HepG2 (cell line): ENCODE data around the gene CYP27A1. TPM values are rescaled to one million over a fixed set of nuclear protein-coding genes. Genes with fewer than 3 reads are reported as not detected.

Experiments used
- GZF1 ChIP-seq: sonication (generic); formaldehyde crosslinking; IDR thresholded peaks from 2 replicates; pipeline ENCODE4 v1.5.1; 2020; ENCODE audit warnings: mild to moderate bottlenecking, missing genetic modification reagents
- HNRNPK ChIP-seq: fragments of 200-400 bp; formaldehyde crosslinking; IDR thresholded peaks from 2 replicates; pipeline ENCODE4 v1.6.1; 2018; ENCODE audit warnings: low read length, low read depth, moderate library complexity, mild to moderate bottlenecking; ENCODE audit not compliant: poor library complexity, severe bottlenecking
- RCOR2 ChIP-seq: IDR thresholded peaks from 2 replicates; pipeline ENCODE4 v1.6.1; 2016; ENCODE audit warnings: missing biosample characterization, missing genetic modification reagents
- SRSF9 ChIP-seq: fragments of 200-400 bp; formaldehyde crosslinking; IDR thresholded peaks from 2 replicates; pipeline ENCODE4 v1.6.1; 2018; ENCODE audit warnings: borderline replicate concordance, mild to moderate bottlenecking, low read depth, low read length; ENCODE audit not compliant: insufficient read depth, poor library complexity, severe bottlenecking
- ZNF326 ChIP-seq: sonication (generic); formaldehyde crosslinking; IDR thresholded peaks from 2 replicates; pipeline ENCODE4 v1.4.0; 2020; ENCODE audit warnings: missing genetic modification reagents, borderline replicate concordance
- ZNF446 ChIP-seq: sonication (generic); formaldehyde crosslinking; IDR thresholded peaks from 2 replicates; pipeline ENCODE4 v1.5.0; 2020; ENCODE audit warnings: mild to moderate bottlenecking, missing genetic modification reagents
- ZSCAN12 ChIP-seq: sonication (generic); formaldehyde crosslinking; IDR thresholded peaks from 2 replicates; pipeline ENCODE4 v1.9.0; 2021; ENCODE audit warnings: mild to moderate bottlenecking, missing genetic modification reagents
- polyA plus RNA-seq, 8 experiments: library from polyadenylated mRNA; depleted of rRNA in 3 of 8; stranded (reverse) in 7 of 8; unstranded in 1 of 8; fragments of >200 nt; fragmentation: Illumina TruSeq in 4 of 8; extraction: Trizol in 4 of 8; gene quantifications; 2 replicates each; pipeline versions ENCODE4 v1.2.1 to v1.2.3, GENCODE V29; 2011 to 2016; ENCODE audit warnings: low read depth in 4 of 8, missing spikeins in 1 of 8, mixed read lengths in 1 of 8; ENCODE audit not compliant: insufficient read depth in 1 of 8
- total RNA-seq, 5 experiments: library from RNA; depleted of rRNA; stranded (reverse); fragments of >200 nt; fragmentation: Illumina TruSeq; extraction: Trizol; gene quantifications; 2 replicates each; pipeline ENCODE4 v1.2.3, GENCODE V29; 2016; ENCODE audit warnings: low read depth in 1 of 5
- TF ChIP-seq, protein P1 (sequence below): sonication (generic); formaldehyde crosslinking; IDR thresholded peaks from 2 replicates; pipeline ENCODE4 v1.5.1; 2020; ENCODE audit warnings: missing genetic modification reagents, mild to moderate bottlenecking, borderline replicate concordance
- TF ChIP-seq, protein P2 (sequence below): IDR thresholded peaks from 2 replicates; pipeline ENCODE4 v1.6.1; 2012; ENCODE audit warnings: inconsistent platforms
- TF ChIP-seq, protein P3 (sequence below): sonication (generic); formaldehyde crosslinking; IDR thresholded peaks from 2 replicates; pipeline ENCODE4 v1.5.0; 2020; ENCODE audit warnings: missing genetic modification reagents
- TF ChIP-seq, protein P4 (sequence below): sonication (generic); formaldehyde crosslinking; IDR thresholded peaks from one replicate; pipeline ENCODE4 v1.5.1; 2020; ENCODE audit warnings: mild to moderate bottlenecking, missing genetic modification reagents; ENCODE audit errors: not compliant biosample characterization
- TF ChIP-seq, protein P5 (sequence below): sonication (generic); formaldehyde crosslinking; IDR thresholded peaks from 2 replicates; pipeline ENCODE4 v1.4.0; 2020; ENCODE audit warnings: low read depth, missing genetic modification reagents

Gene CYP27A1
- total and polyA plus RNA-seq, 2 of the 13 experiments (the other 11 are each of a cell fraction or from before 2014, with no cell fraction given): 157 to 266 TPM

DNA sequence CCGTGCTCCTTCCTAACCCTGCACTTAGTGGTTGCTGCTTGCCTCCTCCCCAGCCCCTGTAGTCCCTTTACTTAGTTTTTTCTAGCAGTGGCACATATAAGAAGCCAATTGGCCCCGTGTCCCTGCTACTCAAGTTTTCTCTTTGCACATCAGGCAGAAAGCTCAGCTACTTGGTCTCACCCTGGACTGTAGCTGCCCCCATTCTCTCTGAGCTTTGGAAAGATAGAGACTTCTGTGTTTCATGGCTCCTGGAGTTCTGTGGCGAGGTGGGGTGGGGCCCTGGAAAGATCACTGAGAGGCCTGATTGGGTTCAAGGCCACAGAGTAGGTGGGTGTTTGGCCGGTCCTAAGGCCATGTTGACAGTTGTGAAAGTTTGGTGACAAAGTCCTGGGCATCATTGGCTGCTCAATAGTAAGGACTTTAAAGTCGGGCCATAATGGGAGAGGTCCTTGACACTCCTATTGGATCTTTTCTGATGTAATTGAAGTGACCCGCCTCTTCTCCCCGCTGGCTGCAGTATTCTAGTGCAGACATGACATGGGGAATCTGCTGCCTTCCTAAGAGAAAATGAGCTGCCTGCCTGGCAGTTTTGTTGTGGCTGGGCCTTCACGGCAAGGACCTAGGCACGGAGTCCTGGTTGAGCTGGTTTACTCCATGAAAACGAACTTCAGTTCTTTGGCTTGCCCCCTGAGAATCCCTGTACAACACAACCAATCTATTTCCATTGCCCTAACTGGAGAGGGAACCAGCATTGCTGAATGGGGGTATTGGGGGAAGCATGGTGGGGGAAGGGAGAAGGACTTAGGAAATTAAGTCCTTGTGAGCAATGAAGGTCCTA lies 26.2 kb upstream of the CYP27A1 start (continued):
- TF ChIP-seq ZNF446 (CRISPR knock-in tag): 0 out of 2 replicates have a peak, but pooled peaks have one; percentile 43
- TF ChIP-seq, protein P1, sequence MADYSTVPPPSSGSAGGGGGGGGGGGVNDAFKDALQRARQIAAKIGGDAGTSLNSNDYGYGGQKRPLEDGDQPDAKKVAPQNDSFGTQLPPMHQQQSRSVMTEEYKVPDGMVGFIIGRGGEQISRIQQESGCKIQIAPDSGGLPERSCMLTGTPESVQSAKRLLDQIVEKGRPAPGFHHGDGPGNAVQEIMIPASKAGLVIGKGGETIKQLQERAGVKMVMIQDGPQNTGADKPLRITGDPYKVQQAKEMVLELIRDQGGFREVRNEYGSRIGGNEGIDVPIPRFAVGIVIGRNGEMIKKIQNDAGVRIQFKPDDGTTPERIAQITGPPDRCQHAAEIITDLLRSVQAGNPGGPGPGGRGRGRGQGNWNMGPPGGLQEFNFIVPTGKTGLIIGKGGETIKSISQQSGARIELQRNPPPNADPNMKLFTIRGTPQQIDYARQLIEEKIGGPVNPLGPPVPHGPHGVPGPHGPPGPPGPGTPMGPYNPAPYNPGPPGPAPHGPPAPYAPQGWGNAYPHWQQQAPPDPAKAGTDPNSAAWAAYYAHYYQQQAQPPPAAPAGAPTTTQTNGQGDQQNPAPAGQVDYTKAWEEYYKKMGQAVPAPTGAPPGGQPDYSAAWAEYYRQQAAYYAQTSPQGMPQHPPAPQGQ (CRISPR knock-in tag): no peak; the same call in 1 of the 2 replicates
- TF ChIP-seq, protein P2, sequence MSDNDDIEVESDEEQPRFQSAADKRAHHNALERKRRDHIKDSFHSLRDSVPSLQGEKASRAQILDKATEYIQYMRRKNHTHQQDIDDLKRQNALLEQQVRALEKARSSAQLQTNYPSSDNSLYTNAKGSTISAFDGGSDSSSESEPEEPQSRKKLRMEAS: peak; percentile 80
- peak; percentile 75; the same call in 1 of the 2 replicates for TF ChIP-seq ZSCAN12 (CRISPR knock-in tag)
- no peak for TF ChIP-seq HNRNPK
- TF ChIP-seq RCOR2 (CRISPR knock-in tag): peak; percentile 99
- TF ChIP-seq, protein P3, sequence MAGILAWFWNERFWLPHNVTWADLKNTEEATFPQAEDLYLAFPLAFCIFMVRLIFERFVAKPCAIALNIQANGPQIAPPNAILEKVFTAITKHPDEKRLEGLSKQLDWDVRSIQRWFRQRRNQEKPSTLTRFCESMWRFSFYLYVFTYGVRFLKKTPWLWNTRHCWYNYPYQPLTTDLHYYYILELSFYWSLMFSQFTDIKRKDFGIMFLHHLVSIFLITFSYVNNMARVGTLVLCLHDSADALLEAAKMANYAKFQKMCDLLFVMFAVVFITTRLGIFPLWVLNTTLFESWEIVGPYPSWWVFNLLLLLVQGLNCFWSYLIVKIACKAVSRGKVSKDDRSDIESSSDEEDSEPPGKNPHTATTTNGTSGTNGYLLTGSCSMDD (CRISPR knock-in tag): no peak
- TF ChIP-seq ZNF326 (CRISPR knock-in tag): no peak
- TF ChIP-seq SRSF9: no peak
- TF ChIP-seq, protein P4, sequence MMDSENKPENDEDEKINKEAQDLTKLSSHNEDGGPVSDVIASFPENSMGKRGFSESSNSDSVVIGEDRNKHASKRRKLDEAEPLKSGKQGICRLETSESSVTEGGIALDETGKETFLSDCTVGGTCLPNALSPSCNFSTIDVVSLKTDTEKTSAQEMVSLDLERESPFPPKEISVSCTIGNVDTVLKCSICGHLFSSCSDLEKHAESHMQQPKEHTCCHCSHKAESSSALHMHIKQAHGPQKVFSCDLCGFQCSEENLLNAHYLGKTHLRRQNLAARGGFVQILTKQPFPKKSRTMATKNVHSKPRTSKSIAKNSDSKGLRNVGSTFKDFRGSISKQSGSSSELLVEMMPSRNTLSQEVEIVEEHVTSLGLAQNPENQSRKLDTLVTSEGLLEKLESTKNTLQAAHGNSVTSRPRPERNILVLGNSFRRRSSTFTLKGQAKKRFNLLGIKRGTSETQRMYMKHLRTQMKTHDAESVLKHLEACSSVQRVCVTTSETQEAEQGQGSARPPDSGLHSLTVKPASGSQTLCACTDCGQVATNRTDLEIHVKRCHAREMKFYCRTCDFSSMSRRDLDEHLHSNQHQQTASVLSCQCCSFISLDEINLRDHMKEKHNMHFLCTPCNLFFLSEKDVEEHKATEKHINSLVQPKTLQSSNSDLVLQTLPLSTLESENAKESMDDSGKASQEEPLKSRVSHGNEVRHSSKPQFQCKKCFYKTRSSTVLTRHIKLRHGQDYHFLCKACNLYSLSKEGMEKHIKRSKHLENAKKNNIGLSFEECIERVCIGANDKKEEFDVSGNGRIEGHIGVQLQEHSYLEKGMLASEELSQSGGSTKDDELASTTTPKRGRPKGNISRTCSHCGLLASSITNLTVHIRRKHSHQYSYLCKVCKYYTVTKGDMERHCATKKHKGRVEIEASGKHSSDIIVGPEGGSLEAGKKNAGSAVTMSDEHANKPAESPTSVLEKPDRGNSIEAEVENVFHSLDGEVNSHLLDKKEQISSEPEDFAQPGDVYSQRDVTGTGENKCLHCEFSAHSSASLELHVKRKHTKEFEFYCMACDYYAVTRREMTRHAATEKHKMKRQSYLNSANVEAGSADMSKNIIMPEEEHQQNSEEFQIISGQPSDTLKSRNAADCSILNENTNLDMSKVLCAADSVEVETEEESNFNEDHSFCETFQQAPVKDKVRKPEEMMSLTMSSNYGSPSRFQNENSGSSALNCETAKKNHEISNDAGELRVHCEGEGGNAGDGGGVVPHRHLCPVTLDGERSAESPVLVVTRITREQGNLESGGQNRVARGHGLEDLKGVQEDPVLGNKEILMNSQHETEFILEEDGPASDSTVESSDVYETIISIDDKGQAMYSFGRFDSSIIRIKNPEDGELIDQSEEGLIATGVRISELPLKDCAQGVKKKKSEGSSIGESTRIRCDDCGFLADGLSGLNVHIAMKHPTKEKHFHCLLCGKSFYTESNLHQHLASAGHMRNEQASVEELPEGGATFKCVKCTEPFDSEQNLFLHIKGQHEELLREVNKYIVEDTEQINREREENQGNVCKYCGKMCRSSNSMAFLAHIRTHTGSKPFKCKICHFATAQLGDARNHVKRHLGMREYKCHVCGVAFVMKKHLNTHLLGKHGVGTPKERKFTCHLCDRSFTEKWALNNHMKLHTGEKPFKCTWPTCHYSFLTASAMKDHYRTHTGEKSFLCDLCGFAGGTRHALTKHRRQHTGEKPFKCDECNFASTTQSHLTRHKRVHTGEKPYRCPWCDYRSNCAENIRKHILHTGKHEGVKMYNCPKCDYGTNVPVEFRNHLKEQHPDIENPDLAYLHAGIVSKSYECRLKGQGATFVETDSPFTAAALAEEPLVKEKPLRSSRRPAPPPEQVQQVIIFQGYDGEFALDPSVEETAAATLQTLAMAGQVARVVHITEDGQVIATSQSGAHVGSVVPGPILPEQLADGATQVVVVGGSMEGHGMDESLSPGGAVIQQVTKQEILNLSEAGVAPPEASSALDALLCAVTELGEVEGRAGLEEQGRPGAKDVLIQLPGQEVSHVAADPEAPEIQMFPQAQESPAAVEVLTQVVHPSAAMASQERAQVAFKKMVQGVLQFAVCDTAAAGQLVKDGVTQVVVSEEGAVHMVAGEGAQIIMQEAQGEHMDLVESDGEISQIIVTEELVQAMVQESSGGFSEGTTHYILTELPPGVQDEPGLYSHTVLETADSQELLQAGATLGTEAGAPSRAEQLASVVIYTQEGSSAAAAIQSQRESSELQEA (CRISPR knock-in tag): peak; percentile 35
- TF ChIP-seq, protein P5, sequence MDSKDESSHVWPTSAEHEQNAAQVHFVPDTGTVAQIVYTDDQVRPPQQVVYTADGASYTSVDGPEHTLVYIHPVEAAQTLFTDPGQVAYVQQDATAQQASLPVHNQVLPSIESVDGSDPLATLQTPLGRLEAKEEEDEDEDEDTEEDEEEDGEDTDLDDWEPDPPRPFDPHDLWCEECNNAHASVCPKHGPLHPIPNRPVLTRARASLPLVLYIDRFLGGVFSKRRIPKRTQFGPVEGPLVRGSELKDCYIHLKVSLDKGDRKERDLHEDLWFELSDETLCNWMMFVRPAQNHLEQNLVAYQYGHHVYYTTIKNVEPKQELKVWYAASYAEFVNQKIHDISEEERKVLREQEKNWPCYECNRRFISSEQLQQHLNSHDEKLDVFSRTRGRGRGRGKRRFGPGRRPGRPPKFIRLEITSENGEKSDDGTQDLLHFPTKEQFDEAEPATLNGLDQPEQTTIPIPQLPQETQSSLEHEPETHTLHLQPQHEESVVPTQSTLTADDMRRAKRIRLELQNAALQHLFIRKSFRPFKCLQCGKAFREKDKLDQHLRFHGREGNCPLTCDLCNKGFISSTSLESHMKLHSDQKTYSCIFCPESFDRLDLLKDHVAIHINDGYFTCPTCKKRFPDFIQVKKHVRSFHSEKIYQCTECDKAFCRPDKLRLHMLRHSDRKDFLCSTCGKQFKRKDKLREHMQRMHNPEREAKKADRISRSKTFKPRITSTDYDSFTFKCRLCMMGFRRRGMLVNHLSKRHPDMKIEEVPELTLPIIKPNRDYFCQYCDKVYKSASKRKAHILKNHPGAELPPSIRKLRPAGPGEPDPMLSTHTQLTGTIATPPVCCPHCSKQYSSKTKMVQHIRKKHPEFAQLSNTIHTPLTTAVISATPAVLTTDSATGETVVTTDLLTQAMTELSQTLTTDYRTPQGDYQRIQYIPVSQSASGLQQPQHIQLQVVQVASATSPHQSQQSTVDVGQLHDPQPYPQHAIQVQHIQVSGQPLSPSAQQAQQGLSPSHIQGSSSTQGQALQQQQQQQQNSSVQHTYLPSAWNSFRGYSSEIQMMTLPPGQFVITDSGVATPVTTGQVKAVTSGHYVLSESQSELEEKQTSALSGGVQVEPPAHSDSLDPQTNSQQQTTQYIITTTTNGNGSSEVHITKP (CRISPR knock-in tag): peak; percentile 88
- no peak for TF ChIP-seq GZF1 (CRISPR knock-in tag)
